AG10803 (cell line): ENCODE results near the gene NAPSA.

Experiments used
- DNase-seq: peaks from one replicate; pipeline ENCODE4 v3.0.0; 2010; ENCODE audit warnings: low read depth
- H3K4me3 ChIP-seq: 2 replicates; pipeline ENCODE4 v1.5.1; 2011; ENCODE audit warnings: mild to moderate bottlenecking, low read length, control low read depth
- TF ChIP-seq, protein P1 (sequence below): conservative IDR thresholded peaks from 2 replicates; pipeline ENCODE4 v1.5.1; 2011; ENCODE audit warnings: mild to moderate bottlenecking, low read length, control low read depth, inconsistent platforms

Gene NAPSA

GRCh38 chr19:50383852-50384684 lies 18.6 kb upstream of the NAPSA start, which contains the start of gene POLD1:
Gene POLD1, plus strand, starts transcription at chr19:50384347. Its CDS starts 14,505 bp downstream, at chr19:50398852.
- TF ChIP-seq, protein P1, sequence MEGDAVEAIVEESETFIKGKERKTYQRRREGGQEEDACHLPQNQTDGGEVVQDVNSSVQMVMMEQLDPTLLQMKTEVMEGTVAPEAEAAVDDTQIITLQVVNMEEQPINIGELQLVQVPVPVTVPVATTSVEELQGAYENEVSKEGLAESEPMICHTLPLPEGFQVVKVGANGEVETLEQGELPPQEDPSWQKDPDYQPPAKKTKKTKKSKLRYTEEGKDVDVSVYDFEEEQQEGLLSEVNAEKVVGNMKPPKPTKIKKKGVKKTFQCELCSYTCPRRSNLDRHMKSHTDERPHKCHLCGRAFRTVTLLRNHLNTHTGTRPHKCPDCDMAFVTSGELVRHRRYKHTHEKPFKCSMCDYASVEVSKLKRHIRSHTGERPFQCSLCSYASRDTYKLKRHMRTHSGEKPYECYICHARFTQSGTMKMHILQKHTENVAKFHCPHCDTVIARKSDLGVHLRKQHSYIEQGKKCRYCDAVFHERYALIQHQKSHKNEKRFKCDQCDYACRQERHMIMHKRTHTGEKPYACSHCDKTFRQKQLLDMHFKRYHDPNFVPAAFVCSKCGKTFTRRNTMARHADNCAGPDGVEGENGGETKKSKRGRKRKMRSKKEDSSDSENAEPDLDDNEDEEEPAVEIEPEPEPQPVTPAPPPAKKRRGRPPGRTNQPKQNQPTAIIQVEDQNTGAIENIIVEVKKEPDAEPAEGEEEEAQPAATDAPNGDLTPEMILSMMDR = no peak
- peak within 1 kb of the TSS; percentile 79 for H3K4me3 ChIP-seq

GRCh38 chr19:50383001-50383851 lies 17.8 kb upstream of the NAPSA start:
- TF ChIP-seq, protein P1 = no peak
- peak overlapping the region; percentile 79 for H3K4me3 ChIP-seq
- no peak for DNase-seq

More at GRCh38 chr19:50383852-50384684, 18.6 kb upstream of the NAPSA start, which contains the start of gene POLD1:
- peak; percentile 94 for DNase-seq

- TF ChIP-seq, protein P1 = no peak
- H3K4me3 ChIP-seq = no peak overlapping the region
- DNase-seq = no peak
Observed at GRCh38 chr19:50381881-50382729, 16.7 kb upstream of the NAPSA start.

- no peak overlapping the region for H3K4me3 ChIP-seq
- no peak for DNase-seq
- TF ChIP-seq, protein P1 = no peak
Observed at GRCh38 chr19:50380751-50381151, 15.3 kb upstream of the NAPSA start.

DNA sequence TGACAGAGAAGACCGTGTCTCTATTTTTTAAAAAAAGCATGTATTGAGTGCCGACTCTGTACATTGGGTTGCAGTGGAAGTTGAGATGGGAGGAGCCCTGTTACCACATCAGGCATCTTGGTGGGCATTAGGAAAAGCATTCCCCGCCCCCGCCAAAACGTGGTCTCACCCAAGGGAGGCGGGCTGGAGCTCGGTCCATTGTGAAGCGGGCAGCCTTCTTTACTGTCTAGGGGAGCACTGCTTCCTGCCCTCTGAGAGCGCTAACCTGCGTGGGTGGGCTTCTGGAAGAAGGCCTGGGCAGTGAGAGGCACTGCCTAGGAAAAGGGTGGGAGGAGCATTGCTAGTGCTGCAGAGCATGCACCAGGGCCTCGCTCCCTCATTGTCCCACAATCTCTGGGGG lies 14.7 kb upstream of the NAPSA start:
- no peak for DNase-seq
- H3K4me3 ChIP-seq = no peak overlapping the region
- TF ChIP-seq, protein P1 = no peak

DNA sequence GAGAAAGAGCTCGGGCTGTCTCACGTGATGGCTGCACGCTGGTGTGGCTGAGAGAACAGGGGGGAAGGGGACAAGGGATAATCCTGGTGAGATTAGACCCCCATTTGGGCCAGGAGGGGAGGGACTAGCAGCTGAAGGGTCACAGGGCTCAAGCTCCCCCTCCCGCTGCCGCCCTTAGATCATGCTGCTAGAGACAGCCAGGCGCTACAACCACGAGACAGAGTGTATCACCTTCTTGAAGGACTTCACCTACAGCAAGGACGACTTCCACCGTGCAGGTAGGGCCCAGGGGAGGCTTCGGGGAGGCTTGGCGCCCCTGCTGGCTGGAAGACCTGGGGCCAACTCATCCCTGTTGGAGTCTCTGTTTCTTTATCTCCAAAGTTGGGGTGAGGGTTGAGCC lies 14.2 kb upstream of the NAPSA start:
- H3K4me3 ChIP-seq = no peak overlapping the region
- TF ChIP-seq, protein P1 = no peak
- no peak for DNase-seq
